B cell (primary cell): Measurements from ENCODE around the gene TNFAIP8L3.

ENCODE experiments used
- CTCF ChIP-seq: fragments of 200-600 bp; IDR thresholded peaks from one replicate; pipeline ENCODE4 v1.8.0; 2022; ENCODE audit warnings: antibody characterized with exemption, mild to moderate bottlenecking
- EZH2 ChIP-seq: IDR thresholded peaks from 2 replicates; pipeline ENCODE4 v1.6.1; 2012; ENCODE audit warnings: borderline replicate concordance, low read depth, mild to moderate bottlenecking, moderate library complexity, low read length; ENCODE audit not compliant: insufficient read depth, poor library complexity, severe bottlenecking

GRCh38 chr15:51062736-51063135 is 32.0 kb downstream of the TNFAIP8L3 start:
- no peak for TF ChIP-seq CTCF
- TF ChIP-seq EZH2: no peak
